Ovary (tissue), 9 donors: ENCODE data around the gene GRAMD1B. TPM values are rescaled to one million over a fixed set of nuclear protein-coding genes. Genes with fewer than 3 reads are reported as not detected.

ENCODE experiments used
- DNase-seq, 5 donors: peaks; one replicate each; pipeline ENCODE4 v3.0.0-alpha.2; 2019 to 2020
- H3K27ac ChIP-seq, 2 donors: fragments of 200-600 bp; one replicate each; pipeline versions ENCODE4 v1.5.1 to v1.8.0; 2019 to 2022
- H3K27me3 ChIP-seq: fragments of 200-600 bp; one replicate; pipeline ENCODE4 v1.8.0; 2022
- H3K36me3 ChIP-seq: fragments of 200-600 bp; sonication (generic); one replicate; pipeline ENCODE4 v1.5.1; 2019
- H3K4me1 ChIP-seq: one replicate; pipeline ENCODE4 v1.8.1; 2013; ENCODE audit warnings: mild to moderate bottlenecking, moderate library complexity; ENCODE audit not compliant: insufficient read depth
- H3K4me3 ChIP-seq: fragments of 200-600 bp; sonication (generic); one replicate; pipeline ENCODE4 v1.5.1; 2017
- H3K9me3 ChIP-seq, 2 donors: fragments of 200-600 bp in 1 of 2; sonication (generic) in 1 of 2; one replicate each; pipeline versions ENCODE4 v1.5.1 to v1.8.1; 2013 to 2019; ENCODE audit warnings: mild to moderate bottlenecking in 1 of 2, moderate library complexity in 1 of 2
- CTCF ChIP-seq, 3 donors: fragments of 450-650 bp in 2 of 3; fragments of 200-600 bp in 1 of 3; IDR thresholded peaks; one replicate each; pipeline versions ENCODE4 v1.5.1 to v1.8.0; 2016 to 2022; ENCODE audit warnings: antibody characterized with exemption in 3 of 3, mild to moderate bottlenecking in 1 of 3
- EP300 ChIP-seq: sonication (generic); formaldehyde crosslinking; IDR thresholded peaks from one replicate; pipeline ENCODE4 v1.6.1; 2017; ENCODE audit warnings: antibody characterized with exemption
- POLR2A ChIP-seq: fragments of 450-650 bp; IDR thresholded peaks from one replicate; pipeline ENCODE4 v1.6.1; 2017; ENCODE audit warnings: antibody characterized with exemption, mild to moderate bottlenecking, moderate library complexity
- WGBS, 3 donors: extraction: QIAGEN DNeasy Blood & Tissue Kit in 1 of 3; methylation state at CpG; one replicate each; pipeline versions ENCODE4 v1.1.5 to v1.1.7; 2013 to 2017; 5-methylcytosine and 5-hydroxymethylcytosine counted together
- intact Hi-C, 4 donors: fragments of 100-400 bp; cut with DNase I; formaldehyde crosslinking; loops; one replicate each; pipeline versions ENCODE4 v1.11.0 to v1.15.1; 2022 to 2023
- polyA plus RNA-seq, 2 donors: library from polyadenylated mRNA; stranded (reverse); fragments of 200-250 nt in 1 of 2; fragments of 350-450 nt in 1 of 2; fragmentation: Illumina TruSeq in 1 of 2; extraction: RNeasy Lipid Tissue Mini Kit (QIAGEN cat#74804) in 1 of 2; gene quantifications; one replicate each; pipeline ENCODE4 v1.2.3, GENCODE V29; 2013 to 2014
- total RNA-seq, 7 donors: library from RNA; depleted of rRNA in 2 of 7; stranded (reverse); fragments of >200 nt in 2 of 7; fragmentation: NEBNext Ultra II Directional in 3 of 7; extraction: Animal tissue kit (Norgen Biotek cat#: 25700) in 3 of 7; gene quantifications; one replicate each; pipeline versions ENCODE4 v1.1.0 to v1.2.4, GENCODE V29; 2016 to 2023
- donor health status: DM: no; HTN: no; CAD: no; lungs with moderate emphysema.
- donor health status: DM: no; HTN: no; CAD: no.
- donor health status: Bipolar disorder and iron deficiency.
- donor health status: DM: yes; HTN: yes; CAD: no.
- donor health status: DM: no; HTN: no; CAD: no.
- donor health status: DM: yes; HTN: yes; CAD: no.

Gene GRAMD1B
- total and polyA plus RNA-seq, 9 donors: 10.8 to 185 (median 25.4) TPM

GRCh38 chr11:123473941-123474677, 44.0 kb downstream of the GRAMD1B start:
- intact Hi-C loops: loop anchor here in 1 of 4 donors (10.0 kb wide), 1 partner anchor 69 kb away; no protein-coding TSS in a partner anchor
- WGBS, 3 donors: 27 to 42% (median 27%) methylated on average over 3 of the region's 3 CpGs
- Histone ChIP-seq H3K27me3 (no peaks in the 10 kb centered on the region), H3K4me3 (no peak overlapping the region), H3K4me1 (peaks cover 2% of the 10 kb centered on the region), H3K27ac (no peak overlapping the region), H3K9me3 (no peaks in the 10 kb centered on the region), H3K36me3 (no peaks in the 10 kb centered on the region)
- TF ChIP-seq POLR2A: no peak
- no peak for DNase-seq

- Histone ChIP-seq H3K27me3 (no peaks in the 10 kb centered on the region), H3K27ac (no peak overlapping the region), H3K36me3 (no peaks in the 10 kb centered on the region), H3K4me3 (no peak overlapping the region), H3K9me3 (no peaks in the 10 kb centered on the region), H3K4me1 (peaks cover 2% of the 10 kb centered on the region)
- 45 to 52% (median 45%) methylated on average over 8 of the region's 8 CpGs for WGBS, 3 donors
- no peak for TF ChIP-seq CTCF (IDR thresholded peaks at IDR 0.05)
- TF ChIP-seq EP300: no peak
- TF ChIP-seq POLR2A: no peak
- no peak for DNase-seq
- intact Hi-C loops: loop anchor here (5.0 to 10.0 kb wide), 3 partner anchors 68 to 173 kb away; no protein-coding TSS in a partner anchor
Measured at GRCh38 chr11:123474994-123475393, 44.9 kb downstream of the GRAMD1B start.

GRCh38 chr11:123475469-123475868, 45.4 kb downstream of the GRAMD1B start:
- H3K4me3 ChIP-seq: no peak overlapping the region
- H3K27me3 ChIP-seq: no peaks in the 10 kb centered on the region
- peaks cover 2% of the 10 kb centered on the region for H3K4me1 ChIP-seq
- intact Hi-C loops: loop anchor here (5.0 to 10.0 kb wide), 3 partner anchors 68 to 173 kb away; no protein-coding TSS in a partner anchor
- no peak for DNase-seq
- no peaks in the 10 kb centered on the region for H3K36me3 ChIP-seq
- H3K27ac ChIP-seq: peak overlapping the region in 1 of 2 donors; percentile 4
- WGBS, 3 donors: 67 to 80% (median 74%) methylated on average over 3 of the region's 3 CpGs
- no peaks in the 10 kb centered on the region for H3K9me3 ChIP-seq
- TF ChIP-seq CTCF (IDR thresholded peaks at IDR 0.05): no peak
- TF ChIP-seq EP300: no peak
- TF ChIP-seq POLR2A: no peak

- Histone ChIP-seq H3K9me3 (no peaks in the 10 kb centered on the region), H3K4me1 (no peaks in the 10 kb centered on the region), H3K4me3 (no peak overlapping the region), H3K27me3 (no peaks in the 10 kb centered on the region), H3K27ac (no peak overlapping the region), H3K36me3 (no peaks in the 10 kb centered on the region)
- DNase-seq: no peak
- intact Hi-C loops: loop anchor here (5.0 to 10.0 kb wide), 3 partner anchors 70 to 175 kb away; no protein-coding TSS in a partner anchor
- WGBS, 3 donors: 80 to 87% (median 81%) methylated on average over 9 of the region's 9 CpGs
- no peak for TF ChIP-seq EP300
Measured at GRCh38 chr11:123477205-123477907, 47.3 kb downstream of the GRAMD1B start.

DNA sequence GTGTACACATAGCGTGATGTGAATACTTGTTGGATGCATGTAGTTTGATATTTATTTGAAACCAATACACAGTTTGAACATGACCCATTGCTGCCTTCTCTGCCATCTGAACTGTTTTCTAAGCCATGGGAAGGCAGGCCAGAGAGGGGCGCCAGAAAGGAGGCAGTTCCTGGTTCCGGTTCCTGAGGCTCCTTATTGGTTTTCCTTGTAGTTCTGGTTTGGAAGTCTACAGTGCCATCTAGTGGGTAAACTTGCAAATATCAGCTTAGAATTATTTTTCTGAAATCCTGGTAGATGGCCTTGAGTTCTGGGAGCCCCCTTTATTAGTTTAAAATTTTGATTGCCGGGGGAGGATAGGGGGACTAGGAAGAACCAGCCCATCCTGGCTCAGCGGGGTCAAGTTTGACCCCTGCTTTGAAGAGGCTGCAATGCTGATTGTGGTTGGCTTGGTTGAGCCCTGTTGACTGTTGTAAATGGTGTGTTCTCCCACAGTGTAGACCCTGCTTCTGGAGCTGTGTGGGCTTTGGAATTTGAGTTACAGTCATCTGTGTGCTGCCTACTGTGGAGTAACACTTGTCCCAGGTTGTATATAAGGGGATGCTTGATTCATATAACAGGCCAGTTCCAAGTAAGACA, 48.4 kb downstream of the GRAMD1B start:
- no peak overlapping the region for H3K27ac ChIP-seq
- TF ChIP-seq EP300: no peak
- peak; percentile 44 to 80 (median 74) for TF ChIP-seq CTCF (IDR thresholded peaks at IDR 0.05)
- intact Hi-C loops: loop anchor here (2.0 to 10.0 kb wide), 4 partner anchors 71 to 176 kb away; no protein-coding TSS in a partner anchor

More for the DNA sequence above, 48.4 kb downstream of the GRAMD1B start:
- DNase-seq: peak; percentile 53 to 67 (median 58)
- Histone ChIP-seq H3K27me3 (no peaks in the 10 kb centered on the region), H3K36me3 (no peaks in the 10 kb centered on the region), H3K4me3 (no peak overlapping the region), H3K4me1 (no peaks in the 10 kb centered on the region), H3K9me3 (no peaks in the 10 kb centered on the region)
- 20 to 22% (median 21%) methylated on average over 5 of the region's 5 CpGs for WGBS, 3 donors
